DMS79 (cell line): ENCODE data around the gene ODAPH.
A peak's percentile ranks its signal among the peaks of the same experiment; 100 is the strongest.
"Not testable (repeated sequence)": the region's sequence is repeated elsewhere in the genome, so short reads cannot be mapped to it uniquely, and the experiment has no call there.

ENCODE experiments used
- DNase-seq: peaks from one replicate; lab custom pipeline; 2025; lab: John Stamatoyannopoulos, UW

Gene ODAPH, protein sequence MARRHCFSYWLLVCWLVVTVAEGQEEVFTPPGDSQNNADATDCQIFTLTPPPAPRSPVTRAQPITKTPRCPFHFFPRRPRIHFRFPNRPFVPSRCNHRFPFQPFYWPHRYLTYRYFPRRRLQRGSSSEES

DNA sequence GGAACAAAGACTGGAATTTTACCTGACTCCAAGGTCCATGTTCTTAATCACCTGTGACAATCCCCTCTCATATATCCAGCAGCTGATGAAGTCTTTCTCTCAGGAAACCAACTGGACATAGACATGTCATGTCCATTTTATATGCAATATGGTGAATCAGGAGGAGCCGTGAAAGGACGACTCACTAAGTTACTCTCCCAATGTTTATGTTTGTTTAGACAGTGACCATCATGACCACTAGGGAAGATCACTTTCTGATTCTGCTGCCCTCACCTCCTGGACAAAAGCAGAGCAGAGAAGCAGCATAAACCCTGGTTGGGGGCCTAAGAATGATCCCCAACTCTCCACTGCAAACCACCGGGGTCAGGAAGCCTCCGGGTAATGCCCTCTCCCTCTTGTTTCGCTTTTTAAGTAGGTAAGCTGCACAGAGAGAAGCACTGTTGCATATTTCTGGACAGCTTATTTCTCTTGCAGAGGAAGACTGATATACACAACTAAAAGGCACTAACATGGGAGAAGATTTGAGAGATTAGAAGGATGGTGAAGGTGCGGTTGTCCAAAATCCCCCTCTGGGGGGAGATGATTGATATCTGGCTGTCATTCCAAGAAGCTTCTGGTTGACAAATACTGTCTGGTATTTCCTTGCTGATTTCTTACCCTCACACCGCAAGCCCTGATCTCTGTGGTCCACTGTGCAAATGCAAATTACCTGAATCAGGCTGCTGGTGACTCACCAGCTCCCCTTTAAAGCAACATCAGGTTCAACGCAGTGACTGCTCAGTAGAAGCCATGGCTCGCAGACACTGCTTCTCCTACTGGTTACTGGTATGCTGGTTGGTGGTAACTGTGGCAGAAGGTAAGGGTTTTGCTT is at the start of gene ODAPH:
TSS of gene ODAPH (plus strand) at position 773 of the 871 bp plus-strand sequence. CDS start at position 790, 17 bp downstream.
- DNase-seq, result no peak

DNA sequence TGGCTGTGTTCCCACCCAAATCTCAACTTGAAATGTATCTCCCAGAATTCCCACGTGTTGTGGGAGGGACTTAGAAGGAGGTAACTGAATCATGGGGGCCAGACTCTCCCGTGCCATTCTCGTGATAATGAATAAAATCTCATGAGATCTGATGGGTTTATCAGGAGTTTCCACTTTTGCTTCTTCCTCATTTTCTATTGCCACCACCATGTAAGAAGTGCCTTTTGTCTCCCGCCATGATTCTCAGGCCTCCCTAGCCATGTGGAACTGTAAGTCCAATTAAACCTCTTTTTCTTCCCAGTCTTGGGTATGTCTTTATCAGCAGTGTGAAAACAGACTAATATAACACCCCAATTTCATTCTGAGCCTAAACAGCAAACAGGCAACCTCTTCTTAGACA is 46.3 kb upstream of the ODAPH start:
- DNase-seq, result not testable (repeated sequence)

DNA sequence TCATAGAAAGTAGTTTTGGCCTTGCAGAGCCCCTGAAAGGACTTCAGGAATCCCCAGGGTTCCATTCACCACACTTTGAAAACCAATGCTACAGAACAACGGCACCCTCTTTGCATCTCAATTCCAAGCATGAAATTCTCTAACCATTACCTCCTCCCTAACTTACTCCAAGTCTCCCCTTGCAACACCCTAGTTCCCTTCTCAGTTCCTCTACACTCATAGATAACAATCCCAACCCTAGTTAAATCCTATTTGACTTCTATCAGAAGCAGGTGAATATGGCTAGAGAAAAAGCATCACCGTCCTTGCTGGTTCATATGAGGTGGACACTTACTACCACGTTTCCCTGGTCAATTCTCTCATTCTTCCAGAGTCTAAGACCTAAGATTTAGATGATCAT is 44.0 kb upstream of the ODAPH start:
- DNase-seq, result no peak

DNA sequence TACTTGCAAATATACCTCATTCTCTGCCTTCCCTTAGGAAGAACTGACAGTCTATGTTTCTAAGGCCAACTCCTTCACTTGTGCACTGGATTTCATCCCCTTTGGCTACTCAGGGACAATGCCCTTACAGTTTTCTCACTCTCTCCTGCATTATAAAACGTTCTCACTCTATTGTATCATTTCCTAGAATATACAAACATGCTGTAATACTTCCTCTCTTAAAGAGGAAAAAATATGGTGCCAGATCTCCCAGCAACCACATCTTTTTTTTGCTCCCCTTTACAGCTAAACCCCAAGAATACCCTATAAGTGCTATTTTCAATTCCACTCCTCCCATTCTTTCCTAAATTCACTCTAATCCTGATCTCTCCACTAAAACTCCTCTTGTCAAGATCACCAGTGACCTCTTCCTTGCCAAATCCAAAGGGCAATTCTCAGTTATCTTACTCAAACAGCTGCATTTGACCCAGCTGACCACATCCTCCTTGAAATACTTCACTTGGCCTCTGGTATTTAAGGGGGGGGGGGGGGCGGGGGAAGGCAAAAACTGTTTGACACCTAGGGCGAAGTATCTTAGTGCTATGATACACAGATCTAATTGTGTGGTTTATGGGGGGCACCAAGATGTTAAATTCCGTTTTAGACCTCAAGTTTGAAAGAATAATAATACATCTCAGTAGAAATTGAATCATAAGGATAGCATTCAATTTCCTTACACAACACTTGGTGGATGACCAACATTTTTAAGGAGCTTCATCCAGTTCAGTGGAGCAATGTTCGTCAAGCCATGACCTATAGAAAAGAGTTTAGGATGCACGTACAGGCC is 43.3 kb upstream of the ODAPH start:
- DNase-seq, result no peak

DNA sequence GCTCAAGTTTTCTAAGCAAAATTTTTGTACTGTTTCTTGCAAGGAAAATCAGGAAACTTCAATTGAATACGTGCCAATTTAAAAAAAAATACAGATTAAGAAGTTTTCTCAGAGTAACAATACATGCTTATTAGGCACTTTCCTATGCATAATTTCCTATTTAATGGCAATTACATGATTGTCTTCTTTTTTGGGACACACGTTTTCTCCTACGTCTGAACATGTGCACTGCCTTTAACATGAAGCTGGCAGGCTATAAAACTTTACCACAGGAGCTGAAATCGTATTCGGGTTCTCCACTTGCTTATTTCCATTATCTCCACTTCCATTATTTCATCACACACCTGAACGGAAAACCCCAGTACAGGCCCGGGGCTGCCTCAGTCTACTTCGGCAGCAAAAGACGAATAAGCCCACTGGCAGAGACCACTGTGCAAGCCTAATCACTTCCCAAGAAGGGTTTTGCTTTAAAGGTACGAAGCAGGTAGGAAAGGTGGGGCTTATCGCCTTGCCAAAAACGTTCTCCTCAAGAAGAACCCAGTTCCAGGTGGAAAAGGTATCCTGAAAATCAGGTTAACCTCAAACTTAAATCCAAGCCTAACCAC is 42.2 kb upstream of the ODAPH start:
- DNase-seq, result no peak

DNA sequence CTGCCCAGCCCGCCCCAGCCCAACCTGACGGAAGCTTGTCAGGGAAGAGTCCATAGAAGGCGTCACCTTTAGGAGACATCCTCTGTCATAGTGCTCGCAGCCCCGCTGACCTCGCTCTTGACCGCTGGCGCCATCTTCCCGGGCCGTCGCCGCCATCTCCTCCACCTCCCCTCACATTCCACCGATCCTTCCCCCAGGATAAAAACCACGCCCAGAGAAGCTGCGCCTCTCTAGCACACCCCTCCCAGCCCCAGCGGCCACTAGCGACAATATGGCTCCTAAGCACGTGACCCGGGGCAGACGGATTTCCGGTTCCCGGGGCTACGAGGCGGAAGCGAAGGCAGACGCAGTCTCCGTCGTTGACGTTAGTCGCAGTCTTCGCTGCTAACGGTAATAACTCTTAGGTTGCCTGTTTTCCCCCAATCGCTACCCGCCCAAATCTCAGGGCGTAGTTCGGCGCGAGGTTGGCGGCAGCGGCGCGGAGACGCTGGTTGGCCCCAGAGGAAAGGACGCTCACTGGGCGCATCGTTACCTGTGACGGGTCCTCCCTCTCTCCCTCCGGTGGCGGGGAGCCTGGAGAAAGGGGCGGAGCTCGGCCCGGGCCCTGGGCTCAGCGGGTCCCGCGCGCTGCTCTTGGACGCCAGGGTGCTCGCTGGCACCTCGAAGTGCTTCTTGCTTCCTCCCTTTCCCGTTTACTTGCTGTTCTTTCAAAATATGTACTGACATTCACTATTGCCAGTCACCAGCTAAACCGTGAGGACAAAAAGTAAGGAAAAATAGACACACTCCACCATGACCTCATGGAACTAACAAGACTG is 41.5 kb upstream of the ODAPH start, which contains the start of the genes RCHY1 and THAP6:
TSS of gene RCHY1 (minus strand) at position 273 of the 818 bp plus-strand sequence. CDS start at position 156, 117 bp downstream.
TSS of gene THAP6 (plus strand) at position 343 of the 818 bp plus-strand sequence. CDS start 980 bp downstream, outside the sequence.
- peak; percentile 95 for DNase-seq

DNA sequence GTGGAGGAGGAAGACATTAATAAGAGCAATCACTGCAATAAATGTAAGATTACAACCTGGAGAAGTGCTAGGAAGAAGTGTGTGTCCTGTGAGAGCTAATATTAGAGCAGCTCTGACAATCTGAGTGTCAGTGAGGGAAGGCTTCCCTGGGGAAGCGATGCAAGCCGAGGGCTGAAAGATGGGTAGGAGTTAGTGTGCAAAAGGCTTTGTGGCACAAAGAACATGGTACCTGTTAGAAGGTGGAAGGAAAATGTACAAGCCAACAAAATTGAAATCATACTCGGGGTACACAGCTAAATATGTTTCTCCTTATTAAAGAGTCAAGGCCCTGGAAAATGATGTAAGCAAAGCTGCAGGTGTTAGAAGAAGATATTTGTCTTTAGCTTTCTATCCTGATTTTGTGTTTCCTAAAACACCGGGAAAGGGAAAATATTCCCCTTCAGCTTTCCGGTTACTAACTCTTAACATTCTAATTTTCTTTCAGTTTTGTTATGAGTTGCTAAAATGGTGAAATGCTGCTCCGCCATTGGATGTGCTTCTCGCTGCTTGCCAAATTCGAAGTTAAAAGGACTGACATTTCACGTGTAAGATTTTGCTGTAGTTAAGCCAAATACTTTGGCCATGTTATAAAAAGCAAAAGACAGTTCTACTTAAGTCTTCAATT is 40.8 kb upstream of the ODAPH start:
- DNase-seq, result no peak

DNA sequence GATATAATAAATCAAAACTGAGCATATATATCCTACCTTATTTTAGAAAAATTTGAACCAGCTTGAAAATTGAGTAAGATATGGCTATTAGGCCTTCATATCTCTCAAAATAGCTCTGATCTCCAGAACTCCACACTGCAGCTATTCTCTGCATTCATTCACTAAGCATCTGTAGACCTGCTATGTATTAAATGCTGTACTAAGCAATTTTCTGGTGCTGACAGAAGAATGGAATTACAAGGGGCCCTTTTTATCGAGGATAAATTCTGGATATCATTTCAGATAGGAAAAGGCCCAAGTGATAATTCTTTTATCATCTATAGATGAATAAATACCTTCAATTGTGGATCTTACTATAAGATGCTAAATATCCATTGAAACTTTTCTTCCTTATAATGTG is 39.7 kb upstream of the ODAPH start:
- DNase-seq, result no peak

DNA sequence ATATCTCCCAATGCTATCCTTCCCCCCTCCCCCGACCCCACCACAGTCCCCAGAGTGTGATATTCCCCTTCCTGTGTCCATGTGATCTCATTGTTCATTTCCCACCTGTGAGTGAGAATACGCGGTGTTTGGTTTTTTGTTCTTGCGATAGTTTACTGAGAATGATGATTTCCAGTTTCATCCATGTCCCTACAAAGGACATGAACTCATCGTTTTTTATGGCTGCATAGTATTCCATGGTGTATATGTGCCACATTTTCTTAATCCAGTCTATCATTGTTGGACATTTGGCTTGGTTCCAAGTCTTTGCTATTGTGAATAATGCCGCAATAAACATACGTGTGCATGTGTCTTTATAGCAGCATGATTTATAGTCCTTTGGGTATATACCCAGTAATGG is 36.4 kb upstream of the ODAPH start:
- DNase-seq, result not testable (repeated sequence)

DNA sequence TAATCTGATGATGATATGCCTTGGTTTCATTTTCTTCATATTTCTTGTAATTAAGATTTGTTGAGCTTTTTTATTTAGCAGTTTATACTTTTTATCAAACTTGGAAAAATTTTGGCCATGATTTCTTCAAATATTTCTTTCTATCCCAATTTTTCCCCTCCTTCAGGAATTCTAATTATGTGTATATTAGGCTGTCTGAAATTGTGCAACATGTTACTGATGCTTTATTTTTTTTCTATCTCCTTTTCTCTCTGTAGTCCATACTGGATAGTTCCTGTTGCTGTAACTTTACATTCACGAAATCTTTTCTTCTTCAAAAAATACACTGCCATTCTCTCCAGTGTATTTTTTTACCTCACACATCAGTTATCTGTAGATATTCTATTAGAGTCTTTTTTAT is 30.8 kb upstream of the ODAPH start:
- DNase-seq, result no peak

DNA sequence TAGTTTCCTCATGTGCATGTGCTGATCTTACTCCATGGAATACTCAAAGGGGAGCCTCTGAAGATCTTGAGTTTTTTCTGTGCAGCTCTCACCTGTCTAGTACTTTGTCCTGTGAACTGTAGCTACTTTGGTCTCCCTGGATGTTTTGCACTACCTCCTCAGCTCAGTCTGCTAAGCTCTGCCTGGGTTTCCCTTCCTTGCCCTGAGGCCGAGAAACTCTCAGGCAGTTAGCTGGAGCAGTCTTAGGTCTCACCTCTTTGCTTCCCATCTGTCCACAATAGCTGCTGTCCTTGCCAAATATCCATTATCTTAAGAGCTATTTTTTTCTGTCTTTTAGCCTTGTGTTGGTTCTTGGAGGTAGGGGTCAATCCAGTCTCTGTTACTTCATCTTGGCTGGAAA is 30.0 kb upstream of the ODAPH start:
- no peak for DNase-seq

DNA sequence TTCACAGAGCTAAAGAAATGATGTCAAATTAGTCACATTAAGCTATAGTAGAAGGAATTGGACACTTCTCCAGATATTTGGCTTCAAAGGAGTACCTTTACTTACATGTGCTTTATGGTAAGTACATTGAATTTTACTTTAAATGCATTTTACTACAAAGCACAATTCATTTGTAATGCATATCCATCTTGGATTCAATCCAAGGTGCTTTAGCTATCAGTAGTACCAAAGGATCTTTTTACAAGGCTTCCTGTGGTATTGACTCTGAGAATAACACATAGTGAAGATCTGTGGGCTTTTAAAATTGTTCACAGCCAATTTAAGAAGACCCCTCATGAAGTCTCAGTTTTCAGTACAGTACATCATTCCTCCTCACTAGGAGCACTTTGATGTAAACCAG is 28.4 kb upstream of the ODAPH start:
- peak; percentile 6 for DNase-seq

DNA sequence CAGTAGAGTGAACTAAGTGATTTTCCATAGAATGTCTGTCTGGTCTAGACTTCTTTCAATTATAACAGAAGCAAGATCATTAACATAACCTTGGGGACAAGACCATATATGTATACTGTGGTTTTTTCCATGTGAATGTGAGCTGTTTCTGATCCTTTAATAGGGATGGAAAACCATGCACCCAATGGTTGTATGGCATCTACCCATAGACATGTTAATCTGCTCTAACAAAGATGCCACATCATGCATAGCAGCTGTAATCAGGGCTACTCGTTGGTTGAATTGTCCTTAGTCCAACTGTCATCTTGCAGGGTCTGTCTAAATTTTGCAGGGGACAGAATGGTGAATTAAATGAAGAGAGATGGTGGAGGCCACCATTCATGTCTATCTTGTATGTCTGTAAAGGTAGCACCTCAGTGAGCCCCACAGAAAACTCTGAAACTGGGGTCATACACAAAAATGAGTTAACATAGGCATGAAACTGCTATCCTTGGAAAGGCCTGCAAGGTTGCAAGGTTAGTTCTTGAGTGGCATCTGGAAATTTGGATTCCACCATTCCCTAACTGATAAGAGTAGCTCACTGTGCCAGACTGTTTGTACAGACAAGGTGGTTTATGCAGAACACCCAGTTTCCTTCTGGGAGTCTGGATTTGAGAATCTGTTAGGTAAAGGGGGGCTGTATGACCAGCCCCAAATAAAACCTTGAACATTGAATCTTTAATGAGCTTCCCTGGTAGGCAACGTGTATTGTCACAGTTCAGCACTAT is 25.1 kb upstream of the ODAPH start:
- no peak for DNase-seq

DNA sequence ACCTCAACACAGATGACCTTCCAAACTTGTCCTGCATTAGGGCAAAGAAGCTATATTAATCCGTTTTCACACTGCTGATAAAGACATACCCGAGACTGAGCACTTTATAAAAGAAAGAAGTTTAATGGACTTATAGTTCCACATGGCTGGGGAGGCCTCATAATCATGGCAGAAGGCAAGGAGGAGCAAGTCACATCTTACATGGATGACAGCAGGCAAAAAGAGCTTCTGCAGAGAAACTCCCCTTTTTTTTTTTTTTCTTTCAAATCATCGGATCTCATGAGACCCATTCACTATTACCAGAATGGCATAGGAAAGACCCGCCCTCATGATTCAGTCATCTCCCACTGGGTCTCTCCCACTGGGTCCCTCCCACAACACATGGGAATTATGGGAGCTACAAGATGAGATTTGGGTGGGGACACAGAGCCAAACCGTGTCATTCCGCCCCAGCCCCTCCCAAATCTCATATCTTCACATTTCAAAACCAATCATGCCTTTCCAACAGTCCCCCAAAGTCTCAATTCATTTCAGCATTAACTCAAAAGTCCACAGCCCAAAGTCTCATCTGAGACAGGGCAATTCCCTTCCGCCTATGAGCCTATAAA is 24.2 kb upstream of the ODAPH start:
- DNase-seq, result not testable (repeated sequence)

DNA sequence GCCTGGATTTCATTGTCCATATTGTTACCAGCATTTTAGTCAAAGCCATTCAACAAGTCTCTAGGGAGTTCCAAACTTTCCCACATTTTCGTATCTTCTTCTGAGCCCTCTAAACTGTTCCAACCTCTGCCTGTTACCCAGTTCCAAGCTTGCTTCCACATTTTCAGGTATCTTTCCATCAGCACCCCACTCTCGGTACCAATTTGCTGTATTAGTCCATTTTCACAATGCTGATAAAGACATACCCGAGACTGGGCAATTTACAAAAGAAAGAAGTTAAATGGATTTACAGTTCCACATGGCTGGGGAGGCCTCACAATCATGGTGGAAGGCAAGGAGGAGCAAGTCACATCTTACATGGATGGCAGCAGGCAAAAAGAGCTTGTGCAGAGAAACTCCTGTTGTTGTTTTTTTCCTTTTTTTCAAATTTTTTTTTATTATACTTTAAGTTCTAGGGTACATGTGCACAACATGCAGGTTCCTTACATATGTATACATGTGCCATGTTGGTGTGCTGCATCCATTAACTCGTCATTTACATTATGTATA is 22.5 kb upstream of the ODAPH start:
- not testable (repeated sequence) for DNase-seq

DNA sequence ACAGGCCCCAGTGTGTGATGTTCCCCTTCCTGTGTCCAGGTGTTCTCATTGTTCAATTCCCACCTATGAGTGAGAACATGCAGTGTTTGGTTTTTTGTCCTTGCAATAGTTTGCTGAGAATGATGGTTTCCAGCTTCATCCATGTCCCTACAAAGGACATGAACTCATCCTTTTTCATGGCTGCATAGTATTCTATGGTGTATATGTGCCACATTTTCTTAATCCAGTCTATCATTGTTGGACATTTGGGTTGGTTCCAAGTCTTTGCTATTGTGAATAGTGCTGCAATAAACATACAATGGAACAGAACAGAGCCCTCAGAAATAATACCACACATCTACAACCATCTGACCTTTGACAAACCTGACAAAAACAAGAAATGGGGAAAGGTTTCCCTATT is 21.9 kb upstream of the ODAPH start:
- DNase-seq, result not testable (repeated sequence)

DNA sequence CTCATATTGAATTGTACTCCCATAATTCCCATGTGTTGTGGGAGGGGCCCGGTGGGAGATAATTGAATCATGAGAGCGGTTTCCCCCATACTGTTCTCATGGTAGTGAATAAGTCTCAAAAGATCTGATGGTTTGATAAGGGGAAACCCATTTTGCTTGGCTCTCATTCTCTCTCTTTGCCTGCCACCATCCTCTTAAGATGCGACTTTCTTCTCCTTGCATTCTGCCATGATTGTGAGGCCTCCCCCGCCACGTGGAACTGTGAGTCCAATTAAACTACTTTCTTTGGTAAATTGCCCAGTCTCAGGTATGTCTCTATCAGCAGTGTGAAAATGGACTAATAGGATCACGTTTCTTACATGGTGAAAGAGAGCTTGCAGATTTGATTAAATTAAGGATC is 18.6 kb upstream of the ODAPH start:
- DNase-seq, result not testable (repeated sequence)

DNA sequence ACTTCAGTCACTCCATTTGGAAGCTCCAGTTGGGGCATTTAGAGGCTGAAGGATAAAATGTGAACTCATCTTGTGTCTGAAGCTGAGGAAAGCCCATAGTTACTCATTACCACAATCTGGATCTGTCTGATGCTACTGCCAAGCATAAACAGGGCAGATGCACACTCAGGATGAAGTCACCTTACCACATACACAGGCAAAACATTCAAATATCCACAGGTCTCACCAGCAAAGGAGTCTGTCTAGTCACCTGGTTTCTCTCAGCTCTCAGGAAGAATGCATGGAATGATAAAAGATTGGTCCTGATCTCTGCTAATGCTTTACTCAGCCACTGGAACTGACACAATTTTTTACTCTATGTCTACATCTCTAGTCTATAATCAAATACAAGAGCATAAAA is 13.0 kb upstream of the ODAPH start:
- no peak for DNase-seq

DNA sequence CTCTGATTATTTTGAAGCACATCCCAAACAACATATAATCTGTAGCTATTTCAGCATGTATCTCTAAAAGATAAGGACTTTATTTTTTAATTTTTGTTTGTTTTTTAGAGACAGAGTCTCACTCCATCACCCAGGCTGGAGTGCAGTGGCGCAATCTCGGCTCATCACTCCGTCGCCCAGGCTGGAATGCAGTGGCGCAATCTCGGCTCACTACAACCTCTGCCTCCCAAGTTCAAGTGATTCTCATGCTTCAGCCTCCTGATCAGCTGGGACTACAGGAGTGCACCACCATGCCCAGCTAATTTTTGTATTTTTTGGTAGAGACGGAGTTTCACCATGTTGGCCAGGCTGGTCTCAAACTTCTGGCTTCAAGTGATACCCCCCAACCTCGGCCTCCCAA is 11.6 kb upstream of the ODAPH start:
- not testable (repeated sequence) for DNase-seq
